ENCODE results near the gene RASSF4.

DNA sequence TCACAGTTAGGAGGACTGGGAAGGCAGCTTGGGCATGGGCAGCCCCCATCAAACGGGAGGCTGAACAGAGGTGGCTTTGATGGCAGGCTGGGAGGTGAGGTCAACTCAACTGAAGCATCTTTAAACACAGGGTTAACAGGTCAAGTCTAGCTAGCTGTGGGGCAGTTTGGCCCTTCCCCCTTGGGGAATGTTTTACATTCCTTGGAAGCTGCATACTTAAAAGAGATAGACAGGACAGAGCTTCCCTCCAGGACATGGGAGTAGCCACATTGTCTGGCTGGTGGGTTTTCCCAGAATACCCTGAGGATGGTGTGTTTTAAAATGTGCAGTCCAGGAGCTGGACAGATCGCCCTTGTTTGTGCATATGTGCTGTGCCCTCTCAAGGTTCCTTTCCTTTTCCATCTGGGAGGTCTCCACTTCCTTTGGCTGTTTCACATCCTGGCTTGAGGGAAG, 6.8 kb upstream of the RASSF4 start:
- TF ChIP-seq, protein P1, sequence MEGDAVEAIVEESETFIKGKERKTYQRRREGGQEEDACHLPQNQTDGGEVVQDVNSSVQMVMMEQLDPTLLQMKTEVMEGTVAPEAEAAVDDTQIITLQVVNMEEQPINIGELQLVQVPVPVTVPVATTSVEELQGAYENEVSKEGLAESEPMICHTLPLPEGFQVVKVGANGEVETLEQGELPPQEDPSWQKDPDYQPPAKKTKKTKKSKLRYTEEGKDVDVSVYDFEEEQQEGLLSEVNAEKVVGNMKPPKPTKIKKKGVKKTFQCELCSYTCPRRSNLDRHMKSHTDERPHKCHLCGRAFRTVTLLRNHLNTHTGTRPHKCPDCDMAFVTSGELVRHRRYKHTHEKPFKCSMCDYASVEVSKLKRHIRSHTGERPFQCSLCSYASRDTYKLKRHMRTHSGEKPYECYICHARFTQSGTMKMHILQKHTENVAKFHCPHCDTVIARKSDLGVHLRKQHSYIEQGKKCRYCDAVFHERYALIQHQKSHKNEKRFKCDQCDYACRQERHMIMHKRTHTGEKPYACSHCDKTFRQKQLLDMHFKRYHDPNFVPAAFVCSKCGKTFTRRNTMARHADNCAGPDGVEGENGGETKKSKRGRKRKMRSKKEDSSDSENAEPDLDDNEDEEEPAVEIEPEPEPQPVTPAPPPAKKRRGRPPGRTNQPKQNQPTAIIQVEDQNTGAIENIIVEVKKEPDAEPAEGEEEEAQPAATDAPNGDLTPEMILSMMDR (IDR thresholded peaks at IDR 0.05), result no peak
- no peak for TF ChIP-seq POLR2A (IDR thresholded peaks at IDR 0.05)
- TF ChIP-seq POLR2AphosphoS5 (IDR thresholded peaks at IDR 0.05; ENCODE audit: insufficient read depth in 1 of 2, low read depth in 1 of 2), result no peak
